Thoracic aorta (tissue), 2 donors: ENCODE results near the gene BLOC1S6. TPM values are rescaled to one million over a fixed set of nuclear protein-coding genes. Genes with fewer than 3 reads are reported as not detected.

Experiments used
- ATAC-seq: fragments of 150-250 bp; one replicate; pipeline ENCODE4 v1.8.0; 2017; ENCODE audit warnings: low read depth; ENCODE audit not compliant: insufficient number of reproducible peaks, low FRiP score
- DNase-seq: peaks from one replicate; pipeline ENCODE4 v3.0.0-alpha.2; 2020; ENCODE audit warnings: low spot score
- H3K27ac ChIP-seq, 2 donors: fragments of 200-600 bp; sonication (generic); 1 replicate in 1 of 2; 2 replicates in 1 of 2; pipeline ENCODE4 v1.5.1; 2016; ENCODE audit warnings: mild to moderate bottlenecking in 2 of 2, moderate library complexity in 2 of 2
- H3K27me3 ChIP-seq: fragments of 200-600 bp; sonication (generic); replicated peaks from 2 replicates; pipeline ENCODE4 v1.6.0; 2016; ENCODE audit warnings: mild to moderate bottlenecking; ENCODE audit not compliant: insufficient read depth
- H3K36me3 ChIP-seq: fragments of 200-600 bp; sonication (generic); one replicate; pipeline ENCODE4 v1.5.1; 2016
- H3K4me1 ChIP-seq, 2 donors: fragments of 200-600 bp; sonication (generic); 1 replicate in 1 of 2; 2 replicates in 1 of 2; pipeline versions ENCODE4 v1.5.1 to v1.6.0; 2016; ENCODE audit warnings: low read depth in 2 of 2, mild to moderate bottlenecking in 1 of 2; ENCODE audit not compliant: control insufficient read depth in 1 of 2
- H3K4me3 ChIP-seq: fragments of 200-600 bp; sonication (generic); 2 replicates; pipeline ENCODE4 v1.5.1; 2016; ENCODE audit warnings: mild to moderate bottlenecking
- H3K9me3 ChIP-seq: fragments of 200-600 bp; sonication (generic); 2 replicates; pipeline ENCODE4 v1.5.1; 2016
- total RNA-seq, 2 donors: library from RNA; depleted of rRNA; stranded (reverse); fragments of >200 nt; gene quantifications; one replicate each; pipeline versions ENCODE4 v1.1.0 to v1.2.3, GENCODE V29; 2016
- TF ChIP-seq, protein P1 (sequence below): fragments of 200-600 bp; sonication (generic); IDR thresholded peaks from one replicate; pipeline ENCODE4 v1.5.1; 2019; ENCODE audit warnings: antibody characterized with exemption

The BLOC1S6 gene
- total RNA-seq, 2 donors from 2014 or later = 41.4 to 85.3 TPM

DNA sequence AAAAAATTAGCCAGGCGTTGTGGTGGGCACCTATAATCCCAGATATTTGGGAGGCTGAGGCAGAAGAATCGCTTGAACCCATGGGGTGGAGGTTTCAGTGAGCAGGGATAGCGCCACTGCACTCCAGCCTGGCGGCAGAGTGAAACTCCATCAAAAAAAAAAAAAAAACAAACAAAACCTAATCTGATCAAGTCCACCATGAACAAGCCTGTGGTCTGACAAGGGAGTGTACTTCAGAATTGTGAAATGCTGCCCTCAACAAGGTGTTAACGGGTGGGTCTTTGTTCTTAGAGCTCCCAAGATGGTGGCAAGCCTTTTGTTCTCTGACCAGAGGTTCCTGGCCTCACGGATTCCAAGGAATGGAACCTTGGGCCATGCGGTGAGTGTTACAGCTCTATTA, 40.4 kb upstream of the BLOC1S6 start:
- TF ChIP-seq, protein P1, sequence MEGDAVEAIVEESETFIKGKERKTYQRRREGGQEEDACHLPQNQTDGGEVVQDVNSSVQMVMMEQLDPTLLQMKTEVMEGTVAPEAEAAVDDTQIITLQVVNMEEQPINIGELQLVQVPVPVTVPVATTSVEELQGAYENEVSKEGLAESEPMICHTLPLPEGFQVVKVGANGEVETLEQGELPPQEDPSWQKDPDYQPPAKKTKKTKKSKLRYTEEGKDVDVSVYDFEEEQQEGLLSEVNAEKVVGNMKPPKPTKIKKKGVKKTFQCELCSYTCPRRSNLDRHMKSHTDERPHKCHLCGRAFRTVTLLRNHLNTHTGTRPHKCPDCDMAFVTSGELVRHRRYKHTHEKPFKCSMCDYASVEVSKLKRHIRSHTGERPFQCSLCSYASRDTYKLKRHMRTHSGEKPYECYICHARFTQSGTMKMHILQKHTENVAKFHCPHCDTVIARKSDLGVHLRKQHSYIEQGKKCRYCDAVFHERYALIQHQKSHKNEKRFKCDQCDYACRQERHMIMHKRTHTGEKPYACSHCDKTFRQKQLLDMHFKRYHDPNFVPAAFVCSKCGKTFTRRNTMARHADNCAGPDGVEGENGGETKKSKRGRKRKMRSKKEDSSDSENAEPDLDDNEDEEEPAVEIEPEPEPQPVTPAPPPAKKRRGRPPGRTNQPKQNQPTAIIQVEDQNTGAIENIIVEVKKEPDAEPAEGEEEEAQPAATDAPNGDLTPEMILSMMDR = no peak
- Histone ChIP-seq H3K36me3 (no peaks in the 10 kb centered on the region), H3K27ac (no peak overlapping the region), H3K9me3 (no peaks in the 10 kb centered on the region), H3K27me3 (no peaks in the 10 kb centered on the region), H3K4me3 (no peak overlapping the region), H3K4me1 (no peaks in the 10 kb centered on the region)
- ATAC-seq = no peak
- no peak for DNase-seq

DNA sequence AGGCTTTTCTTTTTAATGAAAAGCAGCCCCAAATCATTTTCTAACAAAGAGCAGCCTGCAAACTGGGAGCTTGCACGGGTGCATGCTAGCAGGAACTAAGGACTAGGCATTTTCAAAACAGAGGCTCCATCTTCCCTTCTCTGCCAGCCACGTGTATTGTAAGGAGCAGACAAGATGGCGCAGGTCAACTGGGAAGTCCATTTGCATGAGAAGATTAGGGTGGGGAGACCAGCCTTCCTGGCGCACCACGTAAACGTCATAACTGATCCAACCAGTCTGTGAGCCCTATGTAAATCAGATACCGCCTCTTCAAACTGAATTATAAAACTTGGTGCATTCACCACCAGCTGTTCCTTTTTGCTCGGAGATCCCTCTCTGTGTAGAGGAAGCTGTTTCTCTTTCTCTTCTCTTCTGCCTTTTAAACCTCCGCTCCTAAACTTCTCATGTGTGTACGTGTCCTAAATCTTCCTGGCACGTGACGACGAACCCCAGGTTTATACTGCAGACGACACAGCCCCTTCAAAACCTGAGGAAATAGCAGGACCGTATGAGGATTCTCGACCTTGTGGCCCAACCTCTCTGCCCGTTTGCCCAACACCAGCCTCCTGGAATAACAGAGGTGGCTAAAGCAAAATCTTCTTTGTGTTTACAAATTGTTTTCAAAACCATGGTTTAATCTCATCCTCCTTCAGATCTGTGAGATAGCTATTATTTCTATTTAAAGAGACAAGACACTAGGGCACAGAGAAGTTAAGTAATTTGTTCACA, 38.2 kb upstream of the BLOC1S6 start:
- no peaks in the 10 kb centered on the region for H3K27me3 ChIP-seq
- H3K4me1 ChIP-seq = no peaks in the 10 kb centered on the region
- H3K9me3 ChIP-seq = no peaks in the 10 kb centered on the region
- no peak overlapping the region for H3K27ac ChIP-seq
- ATAC-seq (no peak), DNase-seq (no peak)
- H3K36me3 ChIP-seq = no peaks in the 10 kb centered on the region
- no peak overlapping the region for H3K4me3 ChIP-seq
- TF ChIP-seq, protein P1 = no peak

DNA sequence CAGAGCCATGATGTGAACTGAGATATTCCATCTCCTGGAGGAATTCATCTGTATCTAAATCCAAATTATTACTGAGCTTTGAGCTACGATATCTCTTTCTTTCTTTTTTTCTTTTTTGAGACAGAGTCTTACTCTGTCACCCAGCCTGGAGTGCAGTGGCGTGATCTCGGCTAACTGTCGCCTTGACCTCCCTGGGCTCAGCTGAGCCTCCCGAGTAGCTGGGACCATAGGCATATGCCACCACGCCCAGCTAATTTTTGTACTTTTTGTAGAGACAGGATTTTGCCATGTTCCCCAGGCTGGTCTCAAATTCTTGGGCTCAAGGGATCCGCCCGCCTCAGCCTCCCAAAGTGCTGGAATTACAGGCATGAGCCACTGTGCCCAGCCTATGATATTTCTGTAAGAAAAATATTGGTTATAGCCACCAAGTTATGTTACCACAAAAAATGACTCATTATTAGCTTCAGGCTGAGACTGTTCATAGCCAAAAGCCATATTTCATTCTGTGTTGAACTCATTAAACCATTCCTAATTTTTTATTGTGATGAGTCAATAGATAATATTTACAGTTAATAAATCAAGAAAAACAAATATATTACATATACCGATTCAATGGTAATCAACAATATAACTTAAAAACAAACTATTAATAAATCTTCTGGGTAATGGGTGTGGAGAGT, 37.5 kb upstream of the BLOC1S6 start:
- H3K27ac ChIP-seq = no peak overlapping the region
- H3K27me3 ChIP-seq = no peaks in the 10 kb centered on the region
- TF ChIP-seq, protein P1 = no peak
- no peak for DNase-seq
- H3K36me3 ChIP-seq = no peaks in the 10 kb centered on the region
- no peak for ATAC-seq
- no peak overlapping the region for H3K4me3 ChIP-seq
- H3K9me3 ChIP-seq = no peaks in the 10 kb centered on the region
- H3K4me1 ChIP-seq = no peaks in the 10 kb centered on the region

DNA sequence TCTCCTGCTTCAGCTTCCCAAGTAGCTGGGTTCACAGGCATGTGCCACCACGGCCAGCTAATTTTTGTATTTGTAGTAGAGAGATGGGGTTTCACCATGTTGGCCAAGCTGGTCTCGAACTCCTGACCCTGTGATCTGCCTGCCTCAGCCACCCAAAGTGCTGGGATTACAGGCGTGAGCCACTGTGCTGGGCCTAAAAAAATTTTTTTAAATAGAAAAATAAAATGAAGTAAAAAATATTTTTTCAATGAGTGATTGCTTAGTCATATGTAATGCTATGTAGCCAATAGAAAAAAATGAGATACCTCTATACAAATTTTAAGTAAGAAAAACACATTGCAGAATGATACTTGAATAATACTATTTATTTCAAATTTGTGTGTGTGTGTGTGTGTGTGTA, 36.7 kb upstream of the BLOC1S6 start:
- H3K4me3 ChIP-seq = no peak overlapping the region
- ATAC-seq (no peak), DNase-seq (no peak)
- no peaks in the 10 kb centered on the region for H3K4me1 ChIP-seq
- H3K27me3 ChIP-seq = no peaks in the 10 kb centered on the region
- H3K36me3 ChIP-seq = no peaks in the 10 kb centered on the region
- no peaks in the 10 kb centered on the region for H3K9me3 ChIP-seq
- H3K27ac ChIP-seq = no peak overlapping the region
- TF ChIP-seq, protein P1 = no peak

DNA sequence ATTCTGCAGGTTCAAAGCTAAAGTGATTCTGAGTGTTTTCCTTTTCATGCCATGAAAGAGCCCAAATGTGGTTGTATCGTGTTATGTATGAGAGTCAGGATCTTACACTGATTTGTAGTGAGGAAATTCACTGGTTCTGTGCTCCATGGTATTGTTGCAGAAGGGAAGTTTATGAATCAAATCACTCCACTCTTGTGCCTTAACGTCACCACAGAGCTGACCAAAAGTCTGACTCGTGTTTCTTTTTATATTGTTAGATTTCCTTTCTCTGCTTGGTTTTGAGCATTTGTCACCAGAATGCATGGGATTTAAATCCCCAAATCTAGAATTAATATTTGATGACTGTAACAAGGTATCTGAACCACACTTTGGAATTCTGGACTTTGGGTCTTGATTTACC, 35.5 kb upstream of the BLOC1S6 start:
- H3K27ac ChIP-seq = no peak overlapping the region
- H3K4me1 ChIP-seq = no peaks in the 10 kb centered on the region
- no peaks in the 10 kb centered on the region for H3K36me3 ChIP-seq
- TF ChIP-seq, protein P1 = no peak
- ATAC-seq = no peak
- DNase-seq = no peak
- no peaks in the 10 kb centered on the region for H3K9me3 ChIP-seq
- H3K27me3 ChIP-seq = no peaks in the 10 kb centered on the region
- H3K4me3 ChIP-seq = no peak overlapping the region
